GM12878 (cell line): ENCODE results near the gene TBC1D23. TPM values are rescaled to one million over a fixed set of nuclear protein-coding genes. Genes with fewer than 3 reads are reported as not detected.

ENCODE experiments used
- ATAC-seq: fragments of 200-7000 bp; cut with Tn5 transposase; 3 replicates; pipeline ENCODE4 v1.9.1; 2020; ENCODE audit warnings: mild to moderate bottlenecking, moderate library complexity
- BruUV-seq: library from RNA; stranded (reverse); fragments of 400-500 nt; replicated peaks from 2 replicates; lab custom pipeline; 2021; lab: Mats Ljungman, UMichigan
- CTCF ChIA-PET: fragments of 300-600 bp; sonication (Branson Sonifier 250); formaldehyde crosslinking; extraction: SDS; loops from one replicate; lab custom pipeline; 2021; ENCODE audit warnings: inconsistent platforms; lab: Yijun Ruan, JAX
- POLR2A ChIA-PET: fragments of 350-600 bp; formaldehyde crosslinking; extraction: SDS; loops from one replicate; lab custom pipeline; 2021; ENCODE audit warnings: inconsistent platforms; lab: Charles Lee
- RAD21 ChIA-PET: fragments of 300-600 bp; sonication (Branson Sonifier 250); formaldehyde crosslinking; loops from one replicate; lab custom pipeline; 2023; ENCODE audit warnings: antibody characterized with exemption; ENCODE audit not compliant: unreplicated experiment; lab: Charles Lee
- SMC1A ChIA-PET: fragments of 300-600 bp; sonication (Branson Sonifier 250); formaldehyde crosslinking; loops from one replicate; lab custom pipeline; 2023; ENCODE audit not compliant: unreplicated experiment, uncharacterized antibody; lab: Charles Lee
- DNase-seq: peaks from one replicate; pipeline ENCODE4 v3.0.0-alpha.2; 2011; ENCODE audit warnings: low read depth, low spot score
- FAIRE-seq: peaks from 3 replicates; lab custom pipeline; 2011; peaks lifted over from hg19 to GRCh38; lab: Jason Lieb, UNC
- H2AFZ ChIP-seq: 2 replicates; pipeline ENCODE4 v1.6.0; 2011; ENCODE audit warnings: low read depth, low read length, control low read depth; ENCODE audit not compliant: control insufficient read depth
- H3K27ac ChIP-seq: 2 replicates; pipeline ENCODE4 v1.5.1; 2011; ENCODE audit warnings: control low read depth; ENCODE audit not compliant: control insufficient read depth, insufficient read depth
- H3K27me3 ChIP-seq, 2 experiments: replicated peaks in 1 of 2; 2 replicates each; pipeline versions ENCODE4 v1.6.0 to v1.6.1; 2011; ENCODE audit warnings: low read length in 1 of 2; ENCODE audit not compliant: control insufficient read depth in 2 of 2, insufficient read depth in 2 of 2
- H3K36me3 ChIP-seq, 2 experiments: 2 replicates each; pipeline ENCODE4 v1.5.1; 2011; ENCODE audit warnings: low read length in 1 of 2; ENCODE audit not compliant: control insufficient read depth in 2 of 2, insufficient read depth in 2 of 2
- H3K4me1 ChIP-seq: 2 replicates; pipeline ENCODE4 v1.6.1; 2011; ENCODE audit warnings: mild to moderate bottlenecking, low read length, moderate library complexity, mixed read lengths; ENCODE audit not compliant: control insufficient read depth, insufficient read depth
- H3K4me2 ChIP-seq: 2 replicates; pipeline ENCODE4 v1.6.0; 2011; ENCODE audit warnings: control low read depth; ENCODE audit not compliant: control insufficient read depth, insufficient read depth
- H3K4me3 ChIP-seq: fragments of 200-600 bp; sonication (generic); 2 replicates; pipeline ENCODE4 v1.5.1; 2016
- H3K79me2 ChIP-seq: 2 replicates; pipeline ENCODE4 v1.6.0; 2011; ENCODE audit warnings: low read length; ENCODE audit not compliant: control insufficient read depth, insufficient read depth
- H3K9ac ChIP-seq: 2 replicates; pipeline ENCODE4 v1.8.0; 2011; ENCODE audit warnings: low read length, control low read depth, mixed read lengths; ENCODE audit not compliant: control insufficient read depth, insufficient read depth
- H3K9me3 ChIP-seq: replicated peaks from 3 replicates; pipeline ENCODE4 v1.5.1; 2011; ENCODE audit warnings: mild to moderate bottlenecking, low read length; ENCODE audit not compliant: control insufficient read depth, insufficient read depth
- H4K20me1 ChIP-seq: 2 replicates; pipeline ENCODE4 v1.6.0; 2011; ENCODE audit not compliant: control insufficient read depth, insufficient read depth
- CBX3 ChIP-seq: fragments of 200-600 bp; sonication (generic); IDR thresholded peaks from 2 replicates; pipeline ENCODE4 v1.6.1; 2016; ENCODE audit warnings: low read depth, borderline replicate concordance
- CBX5 ChIP-seq: sonication (generic); IDR thresholded peaks from 2 replicates; pipeline ENCODE4 v1.6.1; 2016; ENCODE audit warnings: low read depth, moderate library complexity, mild to moderate bottlenecking, inconsistent platforms
- EZH2 ChIP-seq: IDR thresholded peaks from 2 replicates; pipeline ENCODE4 v1.6.1; 2012; ENCODE audit warnings: low read depth, mild to moderate bottlenecking, control low read depth, inconsistent platforms, low read length, borderline replicate concordance; ENCODE audit not compliant: control insufficient read depth
- KDM1A ChIP-seq: fragments of 200-600 bp; sonication (generic); IDR thresholded peaks from 2 replicates; pipeline ENCODE4 v1.6.1; 2016; ENCODE audit warnings: borderline replicate concordance
- NR2C2 ChIP-seq: IDR thresholded peaks from 2 replicates; pipeline ENCODE4 v1.6.1; 2011; ENCODE audit warnings: borderline replicate concordance, low read depth; ENCODE audit not compliant: control insufficient read depth, insufficient read length
- NRF1 ChIP-seq: conservative IDR thresholded peaks from 2 replicates; pipeline ENCODE4 v1.6.1; 2011; ENCODE audit warnings: mild to moderate bottlenecking, low read depth, low read length, improper control_type of control experiment
- PML ChIP-seq: IDR thresholded peaks from 2 replicates; pipeline ENCODE4 v1.6.1; 2012; ENCODE audit warnings: low read length, inconsistent platforms
- SMC3 ChIP-seq: IDR thresholded peaks from 2 replicates; pipeline ENCODE4 v1.6.1; 2011; ENCODE audit warnings: low read length, improper control_type of control experiment, borderline replicate concordance
- SPI1 ChIP-seq: IDR thresholded peaks from 2 replicates; pipeline ENCODE4 v1.6.1; 2011; ENCODE audit warnings: low read depth, mild to moderate bottlenecking, low read length, moderate library complexity, borderline replicate concordance; ENCODE audit not compliant: insufficient read depth
- SREBF1 ChIP-seq: IDR thresholded peaks from 2 replicates; pipeline ENCODE4 v1.6.1; 2012; ENCODE audit warnings: mild to moderate bottlenecking, low read length
- ZBED1 ChIP-seq: IDR thresholded peaks from 2 replicates; pipeline ENCODE4 v1.6.1; 2016; ENCODE audit warnings: borderline replicate concordance
- ZNF24 ChIP-seq: fragments of 450-650 bp; IDR thresholded peaks from 2 replicates; pipeline ENCODE4 v1.6.1; 2017; ENCODE audit warnings: antibody characterized with exemption, mild to moderate bottlenecking
- ZZZ3 ChIP-seq: IDR thresholded peaks from 2 replicates; pipeline ENCODE4 v1.6.1; 2011; ENCODE audit warnings: low read depth; ENCODE audit not compliant: control insufficient read depth, insufficient read length
- WGBS: methylation state at CpG from one replicate; pipeline ENCODE4 v1.1.6; 2016; ENCODE audit warnings: low lambda C conversion rate; ENCODE audit not compliant: insufficient replicate concordance, insufficient coverage; ENCODE audit errors: missing lambda C conversion rate; 5-methylcytosine and 5-hydroxymethylcytosine counted together
- in situ Hi-C: fragments of 300-500 bp; cut with MboI; formaldehyde crosslinking; loops from 9 replicates; pipeline ENCODE4 v1.14.3; 2018; ENCODE audit warnings: mixed read lengths
- intact Hi-C: fragments of 100-400 bp; cut with micrococcal nuclease; formaldehyde crosslinking; loops from one replicate; pipeline ENCODE4 v1.14.2; 2022; ENCODE audit not compliant: unreplicated experiment
- polyA plus RNA-seq, 11 experiments: library from polyadenylated mRNA; depleted of rRNA in 4 of 11; unstranded in 6 of 11; stranded (reverse) in 5 of 11; fragments of >200 nt; fragmentation: Nextera tagmentation in 4 of 11; fragmentation: Illumina TruSeq in 1 of 11; extraction: Ambion mirVana in 4 of 11; extraction: Trizol in 1 of 11; gene quantifications; 1 replicate in 1 of 11; 2 replicates in 10 of 11; pipeline versions ENCODE4 v1.2.1 to v1.2.3, GENCODE V29; 2011 to 2016; ENCODE audit warnings: inconsistent platforms in 2 of 11, missing spikeins in 2 of 11, low read depth in 1 of 11
- total RNA-seq, 4 experiments: library from RNA; depleted of rRNA in 3 of 4; stranded (reverse); fragments of >200 nt in 3 of 4; fragmentation: Illumina TruSeq in 1 of 4; extraction: Trizol in 1 of 4; gene quantifications; 2 replicates each; pipeline versions ENCODE4 v1.2.1 to v1.2.3, GENCODE V29; 2013 to 2021
- TF ChIP-seq, protein P1 (sequence below): fragments of 450-650 bp; IDR thresholded peaks from 2 replicates; pipeline ENCODE4 v1.6.1; 2018; ENCODE audit warnings: mild to moderate bottlenecking, low read depth, moderate library complexity; ENCODE audit not compliant: partially characterized antibody
- TF ChIP-seq, protein P2 (sequence below): fragments of 450-650 bp; IDR thresholded peaks from 2 replicates; pipeline ENCODE4 v1.6.1; 2017; ENCODE audit warnings: mild to moderate bottlenecking, moderate library complexity
- TF ChIP-seq, protein P3 (sequence below): IDR thresholded peaks from 2 replicates; pipeline ENCODE4 v1.6.1; 2011; ENCODE audit warnings: low read depth, low read length, improper control_type of control experiment, borderline replicate concordance

TBC1D23 gene
- total and polyA plus RNA-seq, 10 of the 15 experiments (the other 5 are each of a cell fraction or from before 2014, with no cell fraction given) = 8.2 to 23.2 (median 16.6) TPM

DNA sequence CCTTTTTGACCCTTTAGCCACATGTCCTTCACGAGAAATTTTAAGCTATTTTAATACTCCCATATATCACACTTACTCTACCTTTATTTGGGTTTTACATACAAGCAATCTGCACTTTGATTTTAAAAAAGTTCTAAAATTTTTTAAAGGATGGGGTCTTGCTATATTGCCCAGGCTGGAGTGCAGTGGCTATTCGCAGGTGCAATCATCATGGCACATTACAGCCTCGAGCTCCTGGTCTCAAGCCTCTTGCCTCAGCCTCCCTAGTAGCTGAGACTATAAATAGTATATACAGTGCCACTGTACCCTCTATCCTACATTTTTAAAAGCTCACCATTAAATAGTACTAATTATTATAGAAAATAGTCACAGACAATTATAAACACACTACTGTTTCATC is 103.6 kb downstream of the TBC1D23 start:
- in situ Hi-C loops = no loop called here
- H3K4me2 ChIP-seq = no peak overlapping the region
- DNase-seq = no peak
- H3K9me3 ChIP-seq = no peaks in the 10 kb centered on the region
- H2AFZ ChIP-seq = no peak overlapping the region
- ChIA-PET SMC1A (interaction anchor here (0.9 to 2.2 kb wide), 3 partner anchors 16 to 48 kb away, joined by 3 to 5 read pairs (median 3); partner anchors contain the start of genes LNP1 and TOMM70), CTCF (interaction anchor here (0.5 to 1.4 kb wide), 3 partner anchors 12 to 221 kb away, joined by 3 to 5 read pairs (median 3); no protein-coding TSS in a partner anchor), RAD21 (interaction anchor here (0.8 kb wide), 1 partner anchor 48 kb away, joined by 4 read pairs; no protein-coding TSS in a partner anchor), POLR2A (interaction anchor here (1.4 kb wide), 1 partner anchor 37 kb away, joined by 4 read pairs; the partner anchor contains the start of gene LNP1)
- H3K36me3 ChIP-seq = peaks cover 2 to 26% of the 10 kb centered on the region in 2 experiments
- no peak overlapping the region for H3K9ac ChIP-seq
- intact Hi-C loops = no loop called here
- H3K4me1 ChIP-seq = no peaks in the 10 kb centered on the region
- FAIRE-seq = no peak
- no peak for ATAC-seq
- H3K27me3 ChIP-seq = no peaks in the 10 kb centered on the region
- no peak overlapping the region for H3K27ac ChIP-seq
- WGBS = 100% methylated on average over 3 of the region's 3 CpGs
- H3K79me2 ChIP-seq = no peaks in the 10 kb centered on the region
- BruUV-seq = no TSS peak
- H4K20me1 ChIP-seq = no peaks in the 10 kb centered on the region
- no peak overlapping the region for H3K4me3 ChIP-seq
- TF ChIP-seq, protein P1, sequence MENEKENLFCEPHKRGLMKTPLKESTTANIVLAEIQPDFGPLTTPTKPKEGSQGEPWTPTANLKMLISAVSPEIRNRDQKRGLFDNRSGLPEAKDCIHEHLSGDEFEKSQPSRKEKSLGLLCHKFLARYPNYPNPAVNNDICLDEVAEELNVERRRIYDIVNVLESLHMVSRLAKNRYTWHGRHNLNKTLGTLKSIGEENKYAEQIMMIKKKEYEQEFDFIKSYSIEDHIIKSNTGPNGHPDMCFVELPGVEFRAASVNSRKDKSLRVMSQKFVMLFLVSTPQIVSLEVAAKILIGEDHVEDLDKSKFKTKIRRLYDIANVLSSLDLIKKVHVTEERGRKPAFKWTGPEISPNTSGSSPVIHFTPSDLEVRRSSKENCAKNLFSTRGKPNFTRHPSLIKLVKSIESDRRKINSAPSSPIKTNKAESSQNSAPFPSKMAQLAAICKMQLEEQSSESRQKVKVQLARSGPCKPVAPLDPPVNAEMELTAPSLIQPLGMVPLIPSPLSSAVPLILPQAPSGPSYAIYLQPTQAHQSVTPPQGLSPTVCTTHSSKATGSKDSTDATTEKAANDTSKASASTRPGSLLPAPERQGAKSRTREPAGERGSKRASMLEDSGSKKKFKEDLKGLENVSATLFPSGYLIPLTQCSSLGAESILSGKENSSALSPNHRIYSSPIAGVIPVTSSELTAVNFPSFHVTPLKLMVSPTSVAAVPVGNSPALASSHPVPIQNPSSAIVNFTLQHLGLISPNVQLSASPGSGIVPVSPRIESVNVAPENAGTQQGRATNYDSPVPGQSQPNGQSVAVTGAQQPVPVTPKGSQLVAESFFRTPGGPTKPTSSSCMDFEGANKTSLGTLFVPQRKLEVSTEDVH = no peak
- TF ChIP-seq NRF1 (no peak), NR2C2 (no peak), CBX3 (no peak), SPI1 (no peak), ZNF24 (no peak), SREBF1 (no peak), CBX5 (no peak), KDM1A (no peak), ZBED1 (no peak), EZH2 (no peak), PML (no peak), ZZZ3 (no peak), SMC3 (no peak)
- TF ChIP-seq, protein P2, sequence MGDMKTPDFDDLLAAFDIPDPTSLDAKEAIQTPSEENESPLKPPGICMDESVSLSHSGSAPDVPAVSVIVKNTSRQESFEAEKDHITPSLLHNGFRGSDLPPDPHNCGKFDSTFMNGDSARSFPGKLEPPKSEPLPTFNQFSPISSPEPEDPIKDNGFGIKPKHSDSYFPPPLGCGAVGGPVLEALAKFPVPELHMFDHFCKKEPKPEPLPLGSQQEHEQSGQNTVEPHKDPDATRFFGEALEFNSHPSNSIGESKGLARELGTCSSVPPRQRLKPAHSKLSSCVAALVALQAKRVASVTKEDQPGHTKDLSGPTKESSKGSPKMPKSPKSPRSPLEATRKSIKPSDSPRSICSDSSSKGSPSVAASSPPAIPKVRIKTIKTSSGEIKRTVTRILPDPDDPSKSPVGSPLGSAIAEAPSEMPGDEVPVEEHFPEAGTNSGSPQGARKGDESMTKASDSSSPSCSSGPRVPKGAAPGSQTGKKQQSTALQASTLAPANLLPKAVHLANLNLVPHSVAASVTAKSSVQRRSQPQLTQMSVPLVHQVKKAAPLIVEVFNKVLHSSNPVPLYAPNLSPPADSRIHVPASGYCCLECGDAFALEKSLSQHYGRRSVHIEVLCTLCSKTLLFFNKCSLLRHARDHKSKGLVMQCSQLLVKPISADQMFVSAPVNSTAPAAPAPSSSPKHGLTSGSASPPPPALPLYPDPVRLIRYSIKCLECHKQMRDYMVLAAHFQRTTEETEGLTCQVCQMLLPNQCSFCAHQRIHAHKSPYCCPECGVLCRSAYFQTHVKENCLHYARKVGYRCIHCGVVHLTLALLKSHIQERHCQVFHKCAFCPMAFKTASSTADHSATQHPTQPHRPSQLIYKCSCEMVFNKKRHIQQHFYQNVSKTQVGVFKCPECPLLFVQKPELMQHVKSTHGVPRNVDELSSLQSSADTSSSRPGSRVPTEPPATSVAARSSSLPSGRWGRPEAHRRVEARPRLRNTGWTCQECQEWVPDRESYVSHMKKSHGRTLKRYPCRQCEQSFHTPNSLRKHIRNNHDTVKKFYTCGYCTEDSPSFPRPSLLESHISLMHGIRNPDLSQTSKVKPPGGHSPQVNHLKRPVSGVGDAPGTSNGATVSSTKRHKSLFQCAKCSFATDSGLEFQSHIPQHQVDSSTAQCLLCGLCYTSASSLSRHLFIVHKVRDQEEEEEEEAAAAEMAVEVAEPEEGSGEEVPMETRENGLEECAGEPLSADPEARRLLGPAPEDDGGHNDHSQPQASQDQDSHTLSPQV = no peak
- TF ChIP-seq, protein P3, sequence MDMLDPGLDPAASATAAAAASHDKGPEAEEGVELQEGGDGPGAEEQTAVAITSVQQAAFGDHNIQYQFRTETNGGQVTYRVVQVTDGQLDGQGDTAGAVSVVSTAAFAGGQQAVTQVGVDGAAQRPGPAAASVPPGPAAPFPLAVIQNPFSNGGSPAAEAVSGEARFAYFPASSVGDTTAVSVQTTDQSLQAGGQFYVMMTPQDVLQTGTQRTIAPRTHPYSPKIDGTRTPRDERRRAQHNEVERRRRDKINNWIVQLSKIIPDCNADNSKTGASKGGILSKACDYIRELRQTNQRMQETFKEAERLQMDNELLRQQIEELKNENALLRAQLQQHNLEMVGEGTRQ = no peak
